GM18909 (cell line): ENCODE measurements around the gene SOCS2.

Source experiments
- ATAC-seq: cut with Tn5 transposase; IDR thresholded peaks from one replicate; pipeline ENCODE4 v1.9.1; 2021; ENCODE audit warnings: mild to moderate bottlenecking; ENCODE audit not compliant: unreplicated experiment, poor library complexity

SOCS2 gene

GRCh38 chr12:93591137-93591868 lies 18.8 kb downstream of the SOCS2 start:
- ATAC-seq, result peak; percentile 83

GRCh38 chr12:93592641-93593406 lies 20.3 kb downstream of the SOCS2 start:
- no peak for ATAC-seq

GRCh38 chr12:93593843-93594242 lies 21.4 kb downstream of the SOCS2 start:
- no peak for ATAC-seq

- ATAC-seq, result no peak
Measured at GRCh38 chr12:93594766-93595311, 22.4 kb downstream of the SOCS2 start.

- ATAC-seq, result no peak
Measured at GRCh38 chr12:93595351-93595750, 22.9 kb downstream of the SOCS2 start.

- no peak for ATAC-seq
Measured at GRCh38 chr12:93597608-93598007, 25.1 kb downstream of the SOCS2 start.

GRCh38 chr12:93599192-93599591 lies 26.7 kb downstream of the SOCS2 start:
- ATAC-seq, result no peak

GRCh38 chr12:93601591-93601990 lies 29.1 kb downstream of the SOCS2 start:
- ATAC-seq, result no peak

GRCh38 chr12:93602897-93603668 lies 30.6 kb downstream of the SOCS2 start:
- no peak for ATAC-seq

GRCh38 chr12:93603762-93604161 lies 31.3 kb downstream of the SOCS2 start:
- no peak for ATAC-seq

- ATAC-seq, result no peak
Measured at GRCh38 chr12:93608313-93608712, 35.8 kb downstream of the SOCS2 start.

- no peak for ATAC-seq
Measured at GRCh38 chr12:93609281-93610192, 37.1 kb downstream of the SOCS2 start.

GRCh38 chr12:93612776-93613175 lies 40.3 kb downstream of the SOCS2 start:
- no peak for ATAC-seq

GRCh38 chr12:93614917-93615596 lies 42.6 kb downstream of the SOCS2 start:
- no peak for ATAC-seq

- no peak for ATAC-seq
Measured at GRCh38 chr12:93616584-93617101, 44.2 kb downstream of the SOCS2 start.

- ATAC-seq, result no peak
Measured at GRCh38 chr12:93618891-93619410, 46.5 kb downstream of the SOCS2 start.

- no peak for ATAC-seq
Measured at GRCh38 chr12:93621986-93622385, 49.5 kb downstream of the SOCS2 start.

- no peak for ATAC-seq
Measured at GRCh38 chr12:93622485-93622884, 50.0 kb downstream of the SOCS2 start.
